T-helper 17 cell (primary cell): ENCODE measurements around the gene PTPN12. TPM values are rescaled to one million over a fixed set of nuclear protein-coding genes. Genes with fewer than 3 reads are reported as not detected.

ENCODE experiments used
- ATAC-seq: fragments of 150-1000 bp; cut with Tn5 transposase; 2 replicates; pipeline ENCODE4 v1.10.0; 2021; ENCODE audit warnings: mild to moderate bottlenecking, moderate library complexity
- DNase-seq, 3 donors: peaks; one replicate each; pipeline versions ENCODE4 v3.0.0 to v3.0.0-alpha.2; 2020 to 2021
- H3K9me3 ChIP-seq: one replicate; pipeline ENCODE4 v1.7.0; 2013; ENCODE audit warnings: low read length, mild to moderate bottlenecking; ENCODE audit not compliant: control insufficient read depth, poor library complexity, severe bottlenecking
- H3K27ac Mint-ChIP-seq: one replicate; pipeline ENCODE4 v1.8.0; 2022; ENCODE audit warnings: mild to moderate bottlenecking, moderate library complexity, mixed read lengths
- H3K27me3 Mint-ChIP-seq: one replicate; pipeline ENCODE4 v1.8.0; 2022; ENCODE audit warnings: mixed read lengths
- H3K36me3 Mint-ChIP-seq: one replicate; pipeline ENCODE4 v1.8.0; 2022; ENCODE audit warnings: low read depth, mixed read lengths
- H3K4me1 Mint-ChIP-seq: one replicate; pipeline ENCODE4 v1.8.0; 2022; ENCODE audit warnings: mild to moderate bottlenecking, mixed read lengths
- H3K4me3 Mint-ChIP-seq: one replicate; pipeline ENCODE4 v1.8.0; 2022; ENCODE audit warnings: mild to moderate bottlenecking, moderate library complexity, mixed read lengths
- total RNA-seq, 4 donors: library from RNA in 2 of 4; stranded (reverse) in 2 of 4; gene quantifications; one replicate each; pipeline ENCODE4 v1.2.3 and lab custom pipeline; 2022 to 2026

Gene PTPN12
- total RNA-seq, 2 donors from 2014 or later, result 15.5 to 70.8 TPM

- ATAC-seq (no peak), DNase-seq (no peak)
- Mint-ChIP-seq H3K27me3 (no peaks in the 10 kb centered on the region), H3K36me3 (peaks cover 5% of the 10 kb centered on the region), H3K4me3 (no peak overlapping the region), H3K4me1 (peaks cover 5% of the 10 kb centered on the region), H3K27ac (no peak overlapping the region)
- no peaks in the 10 kb centered on the region for H3K9me3 ChIP-seq
Observed at GRCh38 chr7:77570330-77571011, 33.4 kb downstream of the PTPN12 start.

GRCh38 chr7:77571801-77572200, 34.7 kb downstream of the PTPN12 start:
- Mint-ChIP-seq H3K4me3 (no peak overlapping the region), H3K27me3 (no peaks in the 10 kb centered on the region), H3K4me1 (peaks cover 2% of the 10 kb centered on the region), H3K36me3 (peaks cover 5% of the 10 kb centered on the region), H3K27ac (no peak overlapping the region)
- ATAC-seq (no peak), DNase-seq (no peak)
- no peaks in the 10 kb centered on the region for H3K9me3 ChIP-seq

- H3K4me3 Mint-ChIP-seq, result no peak overlapping the region
- ATAC-seq (no peak), DNase-seq (no peak)
- no peaks in the 10 kb centered on the region for H3K9me3 ChIP-seq
- H3K27me3 Mint-ChIP-seq, result no peaks in the 10 kb centered on the region
- peaks cover 5% of the 10 kb centered on the region for H3K36me3 Mint-ChIP-seq
- no peak overlapping the region for H3K27ac Mint-ChIP-seq
- H3K4me1 Mint-ChIP-seq, result peaks cover 2% of the 10 kb centered on the region
Observed at GRCh38 chr7:77575187-77575586, 38.1 kb downstream of the PTPN12 start.

GRCh38 chr7:77576856-77577255, 39.8 kb downstream of the PTPN12 start:
- no peaks in the 10 kb centered on the region for H3K9me3 ChIP-seq
- Mint-ChIP-seq H3K27me3 (no peaks in the 10 kb centered on the region), H3K4me1 (peaks cover 2% of the 10 kb centered on the region), H3K36me3 (peaks cover 5% of the 10 kb centered on the region), H3K4me3 (no peak overlapping the region), H3K27ac (no peak overlapping the region)
- ATAC-seq (no peak), DNase-seq (no peak)

- H3K9me3 ChIP-seq, result no peaks in the 10 kb centered on the region
- DNase-seq, result no peak
- Mint-ChIP-seq H3K4me3 (no peak overlapping the region), H3K36me3 (no peaks in the 10 kb centered on the region), H3K4me1 (peaks cover 2% of the 10 kb centered on the region), H3K27ac (no peak overlapping the region), H3K27me3 (no peaks in the 10 kb centered on the region)
- no peak for ATAC-seq
Observed at GRCh38 chr7:77579797-77580196, 42.7 kb downstream of the PTPN12 start.

- no peak overlapping the region for H3K27ac Mint-ChIP-seq
- H3K4me1 Mint-ChIP-seq, result no peaks in the 10 kb centered on the region
- ATAC-seq (no peak), DNase-seq (no peak)
- H3K4me3 Mint-ChIP-seq, result no peak overlapping the region
- H3K9me3 ChIP-seq, result no peaks in the 10 kb centered on the region
- H3K27me3 Mint-ChIP-seq, result no peaks in the 10 kb centered on the region
- no peaks in the 10 kb centered on the region for H3K36me3 Mint-ChIP-seq
Observed at GRCh38 chr7:77580762-77581350, 43.8 kb downstream of the PTPN12 start.

- H3K36me3 Mint-ChIP-seq, result peaks cover 3% of the 10 kb centered on the region
- H3K9me3 ChIP-seq, result no peaks in the 10 kb centered on the region
- no peaks in the 10 kb centered on the region for H3K27me3 Mint-ChIP-seq
- H3K4me3 Mint-ChIP-seq, result no peak overlapping the region
- peak overlapping the region; percentile 27 for H3K27ac Mint-ChIP-seq
- DNase-seq (no peak), ATAC-seq (no peak)
- H3K4me1 Mint-ChIP-seq, result peaks cover 13% of the 10 kb centered on the region
Observed at GRCh38 chr7:77587272-77587671, 50.2 kb downstream of the PTPN12 start.

- Mint-ChIP-seq H3K27me3 (no peaks in the 10 kb centered on the region), H3K4me1 (peaks cover under 1% of the 10 kb centered on the region), H3K36me3 (no peaks in the 10 kb centered on the region), H3K27ac (no peak overlapping the region), H3K4me3 (no peak overlapping the region)
- ATAC-seq (no peak), DNase-seq (no peak)
- no peaks in the 10 kb centered on the region for H3K9me3 ChIP-seq
Observed at GRCh38 chr7:77600952-77601351, 63.9 kb downstream of the PTPN12 start.

GRCh38 chr7:77606562-77606961, 69.5 kb downstream of the PTPN12 start:
- Mint-ChIP-seq H3K36me3 (peaks cover 6% of the 10 kb centered on the region), H3K4me3 (no peak overlapping the region), H3K27me3 (no peaks in the 10 kb centered on the region), H3K4me1 (peaks cover 2% of the 10 kb centered on the region), H3K27ac (no peak overlapping the region)
- no peak for DNase-seq
- no peak for ATAC-seq
- H3K9me3 ChIP-seq, result no peaks in the 10 kb centered on the region

GRCh38 chr7:77619314-77619713, 82.2 kb downstream of the PTPN12 start:
- Mint-ChIP-seq H3K27me3 (no peaks in the 10 kb centered on the region), H3K27ac (no peak overlapping the region), H3K4me1 (peaks cover 4% of the 10 kb centered on the region), H3K36me3 (peaks cover 4% of the 10 kb centered on the region), H3K4me3 (no peak overlapping the region)
- DNase-seq (no peak), ATAC-seq (no peak)
- no peaks in the 10 kb centered on the region for H3K9me3 ChIP-seq

GRCh38 chr7:77626586-77627308, 89.7 kb downstream of the PTPN12 start:
- peaks cover 6% of the 10 kb centered on the region for H3K36me3 Mint-ChIP-seq
- H3K27me3 Mint-ChIP-seq, result no peaks in the 10 kb centered on the region
- H3K9me3 ChIP-seq, result no peaks in the 10 kb centered on the region
- no peak overlapping the region for H3K27ac Mint-ChIP-seq
- H3K4me3 Mint-ChIP-seq, result no peak overlapping the region
- H3K4me1 Mint-ChIP-seq, result no peaks in the 10 kb centered on the region
- DNase-seq, result no peak
- ATAC-seq, result no peak

- Mint-ChIP-seq H3K4me1 (no peaks in the 10 kb centered on the region), H3K27me3 (no peaks in the 10 kb centered on the region), H3K27ac (no peak overlapping the region), H3K4me3 (no peak overlapping the region), H3K36me3 (peaks cover 6% of the 10 kb centered on the region)
- ATAC-seq, result no peak
- H3K9me3 ChIP-seq, result no peaks in the 10 kb centered on the region
- DNase-seq, result no peak
Observed at GRCh38 chr7:77627309-77627676, 90.2 kb downstream of the PTPN12 start.

GRCh38 chr7:77629797-77630196, 92.7 kb downstream of the PTPN12 start:
- no peaks in the 10 kb centered on the region for H3K4me1 Mint-ChIP-seq
- DNase-seq (no peak), ATAC-seq (no peak)
- no peak overlapping the region for H3K4me3 Mint-ChIP-seq
- H3K27ac Mint-ChIP-seq, result no peak overlapping the region
- peaks cover 6% of the 10 kb centered on the region for H3K36me3 Mint-ChIP-seq
- H3K9me3 ChIP-seq, result no peaks in the 10 kb centered on the region
- H3K27me3 Mint-ChIP-seq, result no peaks in the 10 kb centered on the region

GRCh38 chr7:77631820-77632219, 94.7 kb downstream of the PTPN12 start:
- Mint-ChIP-seq H3K36me3 (no peaks in the 10 kb centered on the region), H3K4me3 (no peak overlapping the region), H3K27me3 (no peaks in the 10 kb centered on the region), H3K4me1 (no peaks in the 10 kb centered on the region), H3K27ac (no peak overlapping the region)
- H3K9me3 ChIP-seq, result no peaks in the 10 kb centered on the region
- no peak for DNase-seq
- no peak for ATAC-seq
